ENCODE measurements around the gene SNN.

DNA sequence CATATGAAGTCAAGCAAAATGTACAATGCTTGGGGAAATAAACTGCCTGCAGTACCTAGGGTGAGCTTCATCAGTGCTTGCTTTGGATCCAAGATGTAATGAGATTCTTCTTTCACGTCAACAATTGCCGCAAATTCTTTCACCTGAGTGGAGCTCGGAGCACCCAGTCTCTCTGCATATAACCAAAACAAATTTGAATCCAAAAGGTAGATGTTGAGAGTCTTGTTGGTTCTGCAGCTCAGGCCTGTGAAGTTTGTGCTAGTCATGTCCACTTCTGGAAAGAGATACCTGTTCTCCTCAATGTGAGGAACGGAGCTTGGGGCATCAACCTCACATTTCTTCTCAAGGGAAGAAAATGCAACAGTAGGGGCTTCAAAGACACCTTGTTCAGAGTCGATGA is 23.0 kb downstream of the SNN start:
- TF ChIP-seq POLR2A (IDR thresholded peaks at IDR 0.05) (no peak), CTCF (IDR thresholded peaks at IDR 0.05) (no peak)
